Esophagus squamous epithelium (tissue), 4 donors: ENCODE measurements around the gene NHSL2.

Experiments
- POLR2A ChIP-seq, 4 donors: fragments of 450-650 bp; IDR thresholded peaks; one replicate each; pipeline ENCODE4 v1.6.1; 2017; ENCODE audit warnings: antibody characterized with exemption in 4 of 4, mild to moderate bottlenecking in 4 of 4, moderate library complexity in 3 of 4
- TF ChIP-seq, protein P1 (sequence below), 6 experiments: fragments of 450-650 bp in 4 of 6; fragments of 200-600 bp in 2 of 6; sonication (generic) in 2 of 6; IDR thresholded peaks; one replicate each; pipeline ENCODE4 v1.5.1; 2016 to 2019; ENCODE audit warnings: antibody characterized with exemption in 6 of 6, mild to moderate bottlenecking in 4 of 6, moderate library complexity in 4 of 6

DNA sequence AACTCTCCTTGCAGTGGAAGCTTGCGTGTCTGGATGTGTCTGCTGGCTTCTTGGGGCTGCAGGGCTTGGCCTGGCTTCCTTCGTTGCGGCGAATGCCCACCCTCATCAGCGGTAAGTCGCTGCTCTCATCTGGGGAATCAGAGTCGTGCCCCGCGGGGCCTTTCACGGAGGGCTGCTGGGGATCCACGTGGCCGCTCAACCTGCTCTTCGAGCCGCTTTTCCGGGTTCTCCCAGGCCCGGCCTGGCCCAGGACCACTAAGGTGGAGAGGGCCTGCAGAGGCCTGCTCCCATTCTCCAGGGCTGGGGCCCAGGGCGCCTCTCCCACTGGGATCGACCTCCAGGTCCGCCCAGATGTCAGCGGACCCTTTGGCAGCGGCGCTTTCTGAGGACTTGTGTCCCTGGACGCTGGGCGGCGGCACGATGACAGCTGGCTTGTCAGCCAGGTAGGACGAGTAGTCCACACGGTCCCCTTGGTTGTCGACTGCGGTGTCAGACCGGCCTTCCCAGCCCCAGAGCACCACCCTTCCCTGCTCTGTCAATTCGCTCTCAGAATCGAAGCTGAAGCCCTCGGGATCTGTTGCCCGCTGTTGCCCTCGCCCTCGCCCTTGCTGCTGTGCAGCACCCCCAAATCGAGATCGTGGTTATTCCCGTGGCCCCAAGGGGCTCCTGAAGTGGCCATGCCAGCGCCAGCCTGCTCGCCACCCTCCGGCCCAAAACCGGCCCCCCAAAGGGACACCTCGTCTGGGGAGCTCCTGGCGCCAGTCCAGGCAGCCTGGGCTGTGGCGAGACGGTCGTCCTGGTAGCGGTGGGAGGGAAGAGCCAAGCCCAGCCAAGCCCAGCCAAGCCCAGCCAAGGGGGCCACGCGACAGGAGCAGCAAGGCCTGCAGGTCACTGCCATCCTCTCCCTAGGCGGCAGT is 37.8 kb upstream of the NHSL2 start:
- TF ChIP-seq, protein P1, sequence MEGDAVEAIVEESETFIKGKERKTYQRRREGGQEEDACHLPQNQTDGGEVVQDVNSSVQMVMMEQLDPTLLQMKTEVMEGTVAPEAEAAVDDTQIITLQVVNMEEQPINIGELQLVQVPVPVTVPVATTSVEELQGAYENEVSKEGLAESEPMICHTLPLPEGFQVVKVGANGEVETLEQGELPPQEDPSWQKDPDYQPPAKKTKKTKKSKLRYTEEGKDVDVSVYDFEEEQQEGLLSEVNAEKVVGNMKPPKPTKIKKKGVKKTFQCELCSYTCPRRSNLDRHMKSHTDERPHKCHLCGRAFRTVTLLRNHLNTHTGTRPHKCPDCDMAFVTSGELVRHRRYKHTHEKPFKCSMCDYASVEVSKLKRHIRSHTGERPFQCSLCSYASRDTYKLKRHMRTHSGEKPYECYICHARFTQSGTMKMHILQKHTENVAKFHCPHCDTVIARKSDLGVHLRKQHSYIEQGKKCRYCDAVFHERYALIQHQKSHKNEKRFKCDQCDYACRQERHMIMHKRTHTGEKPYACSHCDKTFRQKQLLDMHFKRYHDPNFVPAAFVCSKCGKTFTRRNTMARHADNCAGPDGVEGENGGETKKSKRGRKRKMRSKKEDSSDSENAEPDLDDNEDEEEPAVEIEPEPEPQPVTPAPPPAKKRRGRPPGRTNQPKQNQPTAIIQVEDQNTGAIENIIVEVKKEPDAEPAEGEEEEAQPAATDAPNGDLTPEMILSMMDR (IDR thresholded peaks at IDR 0.05), result no peak
- TF ChIP-seq POLR2A (IDR thresholded peaks at IDR 0.05), result no peak
